ENCODE measurements around the gene HEATR1.

GRCh38 chr1:236619398-236619797 is 15.1 kb upstream of the HEATR1 start:
- no peak for TF ChIP-seq CTCF (IDR thresholded peaks at IDR 0.05; ENCODE audit: low read depth, low read length)
- no peak for TF ChIP-seq EZH2phosphoT487 (IDR thresholded peaks at IDR 0.05; ENCODE audit: low read depth)

Measured in OCI-LY3 (cell line).